ENCODE data around the gene HSH2D. TPM values are rescaled to one million over a fixed set of nuclear protein-coding genes. Genes with fewer than 3 reads are reported as not detected.

Gene HSH2D
- not detected in 2 replicates for total RNA-seq (ENCODE audit: low replicate concordance)

- H3K36me3 Mint-ChIP-seq = no peaks in the 10 kb centered on the region
- TF ChIP-seq EZH2 (IDR thresholded peaks at IDR 0.05) (no peak), EZH2phosphoT487 (IDR thresholded peaks at IDR 0.05) (no peak), CTCF (IDR thresholded peaks at IDR 0.05) (no peak)
- Histone ChIP-seq H4K20me1 (ENCODE audit: low read depth) (no peaks in the 10 kb centered on the region), H3K79me2 (ENCODE audit: low read depth) (no peaks in the 10 kb centered on the region), H3K27me3 (no peaks in the 10 kb centered on the region), H3K9ac (no peak within 1 kb of the TSS), H3K36me3 (no peaks in the 10 kb centered on the region), H2AFZ (replicated peaks) (no peak within 1 kb of the TSS), H3K4me3 (no peak within 1 kb of the TSS), H3K4me1 (no peaks in the 10 kb centered on the region), H3K9me3 (ENCODE audit: low read depth) (no peaks in the 10 kb centered on the region), H3F3A (ENCODE audit: low read depth) (no peaks in the 10 kb centered on the region), H3K27ac (no peak within 1 kb of the TSS), H3K4me2 (no peak within 1 kb of the TSS)
- no peak within 1 kb of the TSS for H3K27ac Mint-ChIP-seq
- H3K4me3 Mint-ChIP-seq = no peak within 1 kb of the TSS
- peaks cover 2% of the 10 kb centered on the region for H3K27me3 Mint-ChIP-seq (ENCODE audit: insufficient read depth, low read depth)
- DNase-seq (ENCODE audit: low spot score) = no peak
- H3K4me1 Mint-ChIP-seq = no peaks in the 10 kb centered on the region
- H3K9me3 Mint-ChIP-seq = no peaks in the 10 kb centered on the region
Observed at GRCh38 chr19:16143399-16144215, at the start of gene HSH2D. Gene HSH2D (plus strand): TSS chr19:16143685. CDS start chr19:16148751, 5,066 bp downstream.

- H3K9me3 Mint-ChIP-seq = no peaks in the 10 kb centered on the region
- no peak overlapping the region for H3K4me3 ChIP-seq
- no peaks in the 10 kb centered on the region for H3K9me3 ChIP-seq (ENCODE audit: low read depth)
- H3K36me3 Mint-ChIP-seq = peaks cover 43% of the 10 kb centered on the region
- no peak overlapping the region for H3K4me2 ChIP-seq
- no peak overlapping the region for H3K27ac ChIP-seq
- H3F3A ChIP-seq (ENCODE audit: low read depth) = no peaks in the 10 kb centered on the region
- H3K27ac Mint-ChIP-seq = no peak overlapping the region
- H3K4me1 Mint-ChIP-seq = peaks cover 4% of the 10 kb centered on the region
- no peak overlapping the region for H3K4me3 Mint-ChIP-seq
- no peaks in the 10 kb centered on the region for H3K79me2 ChIP-seq (ENCODE audit: low read depth)
- peaks cover 1% of the 10 kb centered on the region for H4K20me1 ChIP-seq (ENCODE audit: low read depth)
- no peaks in the 10 kb centered on the region for H3K27me3 ChIP-seq
- H3K36me3 ChIP-seq = peaks cover 10% of the 10 kb centered on the region
- H3K27me3 Mint-ChIP-seq (ENCODE audit: insufficient read depth, low read depth) = peaks cover 4% of the 10 kb centered on the region
- no peak overlapping the region for H3K9ac ChIP-seq
- H3K4me1 ChIP-seq = no peaks in the 10 kb centered on the region
- no peak for DNase-seq (ENCODE audit: low spot score)
- TF ChIP-seq CTCF (IDR thresholded peaks at IDR 0.05) = no peak
- no peak for TF ChIP-seq EZH2phosphoT487 (IDR thresholded peaks at IDR 0.05)
- TF ChIP-seq EZH2 (IDR thresholded peaks at IDR 0.05) = no peak
- H2AFZ ChIP-seq (replicated peaks) = no peak overlapping the region
Observed at GRCh38 chr19:16094360-16095070, 49.0 kb upstream of the HSH2D start.

- Mint-ChIP-seq H3K4me3 (no peak overlapping the region), H3K27me3 (ENCODE audit: insufficient read depth, low read depth) (peaks cover 4% of the 10 kb centered on the region), H3K36me3 (peaks cover 47% of the 10 kb centered on the region), H3K9me3 (no peaks in the 10 kb centered on the region), H3K27ac (no peak overlapping the region), H3K4me1 (peaks cover 4% of the 10 kb centered on the region)
- no peak overlapping the region for H3K4me2 ChIP-seq
- H3K9me3 ChIP-seq (ENCODE audit: low read depth) = no peaks in the 10 kb centered on the region
- H2AFZ ChIP-seq (replicated peaks) = no peak overlapping the region
- no peak for DNase-seq (ENCODE audit: low spot score)
- no peaks in the 10 kb centered on the region for H3K79me2 ChIP-seq (ENCODE audit: low read depth)
- no peak overlapping the region for H3K9ac ChIP-seq
- H3K4me1 ChIP-seq = no peaks in the 10 kb centered on the region
- H3F3A ChIP-seq (ENCODE audit: low read depth) = no peaks in the 10 kb centered on the region
- H3K27me3 ChIP-seq = no peaks in the 10 kb centered on the region
- TF ChIP-seq EZH2 (IDR thresholded peaks at IDR 0.05) = no peak
- TF ChIP-seq EZH2phosphoT487 (IDR thresholded peaks at IDR 0.05) = no peak
- no peak for TF ChIP-seq CTCF (IDR thresholded peaks at IDR 0.05)
- no peak overlapping the region for H3K27ac ChIP-seq
- peaks cover 10% of the 10 kb centered on the region for H3K36me3 ChIP-seq
- H4K20me1 ChIP-seq (ENCODE audit: low read depth) = no peaks in the 10 kb centered on the region
- H3K4me3 ChIP-seq = no peak overlapping the region
Observed at GRCh38 chr19:16095071-16095571, 48.4 kb upstream of the HSH2D start.

All from neural progenitor cell (in vitro differentiated cells).